T follicular helper cell (primary cell): ENCODE data around the gene CATSPERB.
A peak's percentile ranks its signal among the peaks of the same experiment; 100 is the strongest.
"Not testable (repeated sequence)": the region's sequence is repeated elsewhere in the genome, so short reads cannot be mapped to it uniquely, and the experiment has no call there.

Experiments used
- DNase-seq: peaks from one replicate; pipeline ENCODE4 v3.0.0-alpha.2; 2020; ENCODE audit warnings: low read depth

CATSPERB gene

DNA sequence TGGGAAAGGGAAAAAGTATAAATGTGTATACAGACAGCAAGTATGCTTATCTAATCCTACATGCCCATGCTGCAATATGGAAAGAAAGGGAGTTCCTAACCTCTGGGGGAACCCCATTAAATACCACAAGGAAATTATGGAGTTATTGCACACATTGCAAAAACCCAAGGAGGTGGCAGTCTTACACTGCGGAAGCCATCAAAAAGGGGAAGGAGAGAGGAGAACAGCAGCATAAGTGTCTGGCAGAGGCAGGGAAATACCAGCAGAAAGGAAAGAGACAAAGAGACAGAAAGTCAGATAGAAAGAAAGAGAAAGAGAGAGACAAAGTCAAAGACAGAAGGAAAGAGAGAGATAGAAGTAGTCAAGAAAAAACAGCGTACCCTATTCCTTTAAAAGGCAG, 64.8 kb downstream of the CATSPERB start:
- DNase-seq, result not testable (repeated sequence)

GRCh38 chr14:91660790-91661189, 71.1 kb downstream of the CATSPERB start:
- no peak for DNase-seq

DNA sequence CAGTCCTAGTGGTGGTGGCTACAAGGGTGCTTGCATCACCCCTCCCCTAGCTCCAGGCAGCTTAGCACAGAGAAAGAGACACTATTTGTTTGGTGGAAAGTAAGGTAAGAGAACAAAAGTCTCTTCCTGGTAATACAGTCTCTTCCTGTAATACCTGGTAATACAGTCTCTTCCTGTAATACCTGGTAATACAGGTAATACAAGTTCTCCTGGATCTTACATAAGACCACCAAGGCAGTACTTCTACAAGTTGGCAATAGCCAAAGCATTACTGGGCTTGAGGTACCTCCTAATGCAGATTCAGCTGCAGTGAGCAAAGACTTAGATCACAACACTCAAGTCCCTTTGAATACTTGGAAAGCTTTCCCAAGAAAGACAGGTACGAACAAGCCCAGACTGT, 77.0 kb downstream of the CATSPERB start:
- no peak for DNase-seq

DNA sequence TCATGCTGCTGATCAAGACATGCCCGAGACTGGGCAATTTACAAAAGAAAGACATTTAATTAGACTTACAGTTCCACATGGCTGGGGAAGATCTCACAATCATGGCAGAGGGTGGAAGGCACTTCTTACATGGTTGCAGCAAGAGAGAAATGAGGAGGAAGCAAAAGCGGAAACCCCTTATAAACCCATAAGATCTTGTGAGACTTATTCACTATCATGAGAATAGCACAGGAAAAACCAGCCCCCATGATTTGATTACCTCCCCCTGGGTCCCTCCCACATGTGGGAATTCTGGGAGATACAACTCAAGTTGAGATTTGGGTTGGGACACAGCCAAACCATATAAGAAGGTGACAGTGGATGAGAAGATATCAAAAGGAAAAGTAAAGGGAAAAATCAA, 78.4 kb downstream of the CATSPERB start:
- no peak for DNase-seq

GRCh38 chr14:91649930-91650329, 82.0 kb downstream of the CATSPERB start:
- DNase-seq, result peak; percentile 9

GRCh38 chr14:91647856-91648255, 84.0 kb downstream of the CATSPERB start:
- no peak for DNase-seq

DNA sequence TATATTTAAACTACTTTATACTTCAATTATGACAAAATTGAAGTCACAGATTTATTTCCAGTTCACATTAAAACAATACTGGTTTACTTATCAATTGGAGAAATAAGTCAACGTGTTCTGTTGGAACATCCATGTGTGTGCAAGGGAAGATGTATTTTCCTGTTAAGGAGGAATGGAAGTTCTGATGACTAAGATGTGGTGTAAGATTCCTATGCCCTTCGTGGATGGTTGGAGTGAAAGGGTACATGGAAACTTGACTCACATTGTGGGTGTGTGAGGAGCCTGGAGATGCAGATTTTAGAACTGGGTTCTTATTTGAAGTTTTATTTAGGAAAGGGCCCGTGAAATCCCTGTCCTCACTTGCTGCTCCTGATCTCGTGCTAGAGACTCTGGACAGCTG, 95.3 kb downstream of the CATSPERB start:
- no peak for DNase-seq

GRCh38 chr14:91624757-91625156, 107.1 kb downstream of the CATSPERB start:
- DNase-seq, result no peak

GRCh38 chr14:91614187-91614586, 117.7 kb downstream of the CATSPERB start:
- DNase-seq, result no peak

DNA sequence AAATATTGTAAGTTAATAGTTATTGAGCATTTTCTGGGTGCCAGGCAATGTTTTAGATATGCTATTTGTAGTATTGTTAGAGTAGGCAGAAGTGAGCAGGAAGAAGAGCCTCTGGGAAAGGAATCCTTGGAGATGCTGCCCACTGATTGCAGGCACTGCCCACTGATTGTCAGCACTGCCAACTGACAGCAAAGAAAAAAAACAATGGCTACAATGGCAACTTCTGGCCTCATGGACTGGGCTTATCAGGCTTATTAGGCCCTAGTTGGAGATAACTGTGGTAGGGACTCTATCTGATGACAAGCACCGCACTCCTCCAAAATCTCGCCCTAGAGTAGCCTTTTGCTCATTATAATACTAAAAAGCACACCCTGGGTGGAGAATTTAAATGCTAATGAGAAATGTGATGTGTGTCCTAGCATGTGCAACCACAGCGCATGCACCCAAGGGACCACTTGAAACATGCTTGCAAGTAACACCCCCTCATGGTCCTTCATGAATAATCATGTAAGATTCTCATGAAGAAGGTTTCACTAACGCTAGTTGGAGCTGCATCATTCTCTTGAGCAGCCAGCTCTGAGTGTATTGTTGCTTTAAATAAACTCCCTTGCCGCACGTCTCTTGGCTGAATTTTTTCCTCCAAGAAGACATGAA, 118.3 kb downstream of the CATSPERB start:
- no peak for DNase-seq

GRCh38 chr14:91611528-91611927, 120.4 kb downstream of the CATSPERB start:
- no peak for DNase-seq

- no peak for DNase-seq
These were observed 122.7 kb downstream of the CATSPERB start for GRCh38 chr14:91609161-91609560.

DNA sequence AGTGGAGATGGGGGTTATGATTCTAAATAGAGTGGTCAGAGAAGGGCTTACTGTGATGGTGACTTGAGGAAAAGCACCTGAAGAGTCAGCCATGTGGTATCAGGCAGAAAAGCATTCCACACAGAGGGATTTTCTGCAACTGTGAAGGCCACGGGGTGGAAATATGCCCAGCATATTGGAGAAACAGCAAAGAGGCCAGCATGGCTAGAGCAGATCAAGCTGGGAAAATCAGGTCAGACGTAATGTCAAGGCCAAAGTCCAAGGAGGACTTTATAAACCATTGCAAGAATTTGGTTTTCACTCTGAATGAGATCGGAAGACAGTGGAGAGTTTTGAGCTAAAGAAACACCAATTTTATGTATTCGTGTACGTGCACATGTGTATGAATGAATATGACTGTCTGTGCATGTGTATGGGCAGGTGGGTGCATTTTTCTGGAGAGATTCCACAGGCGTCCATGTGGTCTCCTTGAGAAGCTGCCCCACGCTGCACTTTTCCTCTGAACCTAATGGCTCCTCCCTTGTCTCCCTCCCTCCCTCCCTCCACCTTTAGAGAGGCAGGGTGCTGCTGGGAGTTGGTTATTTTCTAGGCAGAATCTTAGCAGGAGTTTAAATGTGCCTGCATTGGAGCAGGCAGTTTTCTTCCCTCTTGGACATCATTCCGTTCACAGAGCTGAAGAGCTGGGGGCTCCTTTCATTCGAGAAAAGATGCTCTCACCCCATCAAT, 124.4 kb downstream of the CATSPERB start:
- no peak for DNase-seq

DNA sequence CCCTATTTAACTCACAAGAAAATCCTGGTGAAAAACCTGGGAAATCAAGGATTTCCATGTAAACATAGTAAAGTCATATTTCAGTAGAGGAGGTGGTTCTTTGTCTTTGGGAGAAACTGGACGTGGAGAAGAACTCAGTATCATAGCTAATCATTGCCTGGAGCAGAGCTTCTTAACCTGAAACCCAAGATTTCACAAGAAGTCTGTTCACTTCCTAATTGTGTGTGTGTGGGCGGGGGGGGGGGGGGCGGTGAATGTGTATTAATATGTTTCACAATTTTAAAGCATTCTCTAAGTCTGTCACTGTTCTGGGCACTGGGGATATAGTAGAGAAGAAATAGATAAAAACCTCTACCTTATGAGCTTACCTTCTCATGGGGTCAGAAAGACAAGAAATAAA, 125.0 kb downstream of the CATSPERB start:
- DNase-seq, result no peak

GRCh38 chr14:91604611-91605010, 127.3 kb downstream of the CATSPERB start:
- not testable (repeated sequence) for DNase-seq

DNA sequence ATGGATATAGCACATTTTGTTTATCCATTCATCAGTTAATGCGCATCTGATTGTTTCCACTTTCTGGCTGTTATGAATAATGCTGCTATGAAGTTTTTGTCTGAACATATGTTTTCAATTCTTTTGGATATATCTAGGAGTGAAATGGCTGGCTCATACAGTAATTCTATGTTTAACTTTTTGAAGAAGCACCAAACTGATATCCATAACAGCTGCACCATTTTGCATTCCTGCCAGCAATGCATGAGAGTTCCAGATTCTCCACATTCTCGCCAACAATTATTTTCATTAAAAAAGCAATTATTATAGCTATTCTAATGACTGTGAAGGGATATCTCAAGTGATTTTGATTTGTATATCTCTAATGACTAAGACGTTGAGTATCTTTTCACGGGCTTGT, 131.9 kb downstream of the CATSPERB start:
- DNase-seq, result no peak

DNA sequence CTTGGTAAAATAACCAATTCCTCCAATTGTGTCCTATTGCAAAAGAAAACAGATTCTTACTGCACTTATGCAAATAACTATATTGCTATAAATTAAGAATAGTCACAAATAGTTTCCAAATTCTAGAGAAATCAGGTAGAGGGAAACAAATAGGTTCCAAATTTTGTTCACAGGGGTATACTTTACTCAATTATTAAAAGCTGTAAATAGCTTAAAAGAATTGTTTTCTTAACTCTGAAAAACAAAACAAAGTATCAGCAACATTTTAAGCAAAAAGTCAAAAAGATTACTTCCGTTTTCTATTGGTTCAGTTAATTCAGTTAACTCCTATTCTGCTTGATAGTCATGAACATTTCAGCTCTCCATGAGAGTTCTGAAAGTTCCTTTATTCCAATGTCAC, 136.2 kb downstream of the CATSPERB start:
- DNase-seq, result no peak

DNA sequence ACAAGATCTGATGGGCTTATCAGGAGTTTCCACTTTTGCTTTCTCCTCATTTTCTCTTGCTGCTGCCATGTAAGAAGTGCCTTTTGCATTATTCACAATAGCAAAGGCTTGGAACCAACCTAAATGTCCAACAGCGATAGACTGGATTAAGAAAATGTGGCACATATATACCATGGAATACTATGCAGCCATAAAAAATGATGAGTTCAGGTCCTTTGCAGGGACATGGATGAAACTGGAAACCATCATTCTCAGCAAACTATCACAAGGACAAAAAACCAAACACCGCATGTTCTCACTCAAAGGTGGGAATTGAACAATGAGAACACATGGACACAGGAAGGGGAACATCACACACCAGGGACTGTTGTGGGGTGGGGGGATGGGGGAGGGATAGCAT, 137.9 kb downstream of the CATSPERB start:
- DNase-seq, result not testable (repeated sequence)

DNA sequence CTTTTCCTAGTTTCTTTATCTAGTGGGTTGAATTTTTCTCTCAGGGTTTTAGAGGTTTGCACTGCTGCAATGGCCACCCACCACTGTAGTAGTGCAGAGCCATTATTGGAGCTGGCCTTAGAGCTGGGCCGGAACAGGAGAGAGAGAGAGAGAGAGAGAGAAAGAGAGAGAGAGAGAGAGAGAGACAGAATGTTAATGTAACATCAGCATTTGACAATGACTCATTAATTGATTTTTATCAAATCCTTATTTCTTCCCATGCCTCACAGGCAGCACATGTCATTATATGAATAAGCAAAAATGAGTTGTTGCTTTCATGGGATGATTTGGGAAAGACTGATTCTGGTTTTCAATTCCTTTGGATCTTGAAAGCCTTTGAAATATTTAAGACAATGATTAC, 145.5 kb downstream of the CATSPERB start:
- DNase-seq, result no peak

- no peak for DNase-seq
These were observed 146.0 kb downstream of the CATSPERB start for GRCh38 chr14:91585856-91586255.

- DNase-seq, result no peak
These were observed 149.1 kb downstream of the CATSPERB start for GRCh38 chr14:91582761-91583160.

DNA sequence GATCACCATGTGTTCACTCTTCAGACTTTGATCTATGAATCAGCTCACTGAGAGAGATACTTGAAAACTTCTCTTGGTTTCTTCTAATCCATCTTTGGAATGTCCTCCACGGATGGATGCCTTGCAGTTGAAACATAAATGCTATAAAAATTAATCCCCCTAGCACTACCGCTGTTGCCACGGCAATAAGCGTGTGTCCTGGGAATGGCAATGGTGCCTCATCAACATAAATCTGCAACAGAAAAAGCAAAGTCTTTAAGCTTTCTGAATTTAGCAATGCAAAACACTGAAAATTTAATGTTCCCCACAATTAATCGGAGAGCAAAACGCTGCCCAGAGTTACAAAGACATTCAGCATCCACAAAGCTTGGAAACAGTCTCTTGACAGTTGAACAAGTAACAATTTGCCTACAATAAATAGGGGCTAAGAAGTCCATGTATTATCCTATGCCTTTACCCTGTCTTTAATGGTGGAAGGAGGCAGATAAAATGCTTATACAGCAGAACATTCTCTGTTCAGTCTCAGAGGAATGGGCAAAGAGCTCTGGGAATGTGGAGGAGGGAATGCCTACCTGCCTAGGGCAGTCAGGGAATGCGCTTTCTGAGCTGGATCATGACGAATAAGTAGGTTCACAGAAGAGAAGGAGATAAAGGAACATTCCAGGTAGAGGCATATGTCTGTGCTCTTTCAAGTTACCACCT, 150.9 kb downstream of the CATSPERB start:
- DNase-seq, result no peak

DNA sequence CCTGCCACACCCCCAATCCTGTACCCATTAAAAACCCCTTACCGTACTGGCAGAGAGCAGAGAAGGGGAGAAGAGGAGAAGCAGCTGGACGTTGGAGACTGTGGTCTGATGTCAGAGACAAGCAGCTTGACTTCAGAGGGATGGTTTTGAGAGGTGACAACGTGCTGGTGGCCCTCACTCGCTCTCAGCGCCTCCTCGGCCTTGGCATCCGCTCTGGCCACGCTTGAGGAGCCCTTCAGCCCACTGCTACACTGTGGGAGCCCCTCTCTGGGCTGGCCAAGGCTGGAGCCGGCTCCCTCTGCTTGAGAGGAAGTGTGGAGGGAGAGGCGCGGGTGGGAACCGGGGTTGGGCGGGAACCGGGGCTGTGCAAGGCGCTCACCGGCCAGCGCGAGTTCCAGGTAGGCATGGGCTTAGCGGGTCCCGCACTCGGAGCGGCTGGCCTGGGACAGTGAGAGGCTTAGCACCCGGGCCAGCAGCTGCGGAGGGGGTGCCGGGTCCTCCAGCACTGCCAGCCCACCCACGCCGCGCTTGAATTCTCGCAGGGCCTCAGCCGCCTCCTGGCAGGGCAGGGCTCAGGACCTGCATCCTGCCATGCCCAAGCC, 154.2 kb downstream of the CATSPERB start:
- DNase-seq, result no peak
